HK-2 (cell line): ENCODE measurements around the gene PLXNA1.
A peak's percentile ranks its signal among the peaks of the same experiment; 100 is the strongest.

ENCODE experiments used
- DNase-seq: peaks from one replicate; pipeline ENCODE4 v3.0.0-alpha.2; 2018; ENCODE audit not compliant: unreplicated experiment

PLXNA1 gene

GRCh38 chr3:126982471-126983175 lies at the start of gene PLXNA1:
Gene PLXNA1, plus strand, starts transcription at chr3:126983115. Its CDS starts 5,479 bp downstream, at chr3:126988594.
- DNase-seq = peak; percentile 91

DNA sequence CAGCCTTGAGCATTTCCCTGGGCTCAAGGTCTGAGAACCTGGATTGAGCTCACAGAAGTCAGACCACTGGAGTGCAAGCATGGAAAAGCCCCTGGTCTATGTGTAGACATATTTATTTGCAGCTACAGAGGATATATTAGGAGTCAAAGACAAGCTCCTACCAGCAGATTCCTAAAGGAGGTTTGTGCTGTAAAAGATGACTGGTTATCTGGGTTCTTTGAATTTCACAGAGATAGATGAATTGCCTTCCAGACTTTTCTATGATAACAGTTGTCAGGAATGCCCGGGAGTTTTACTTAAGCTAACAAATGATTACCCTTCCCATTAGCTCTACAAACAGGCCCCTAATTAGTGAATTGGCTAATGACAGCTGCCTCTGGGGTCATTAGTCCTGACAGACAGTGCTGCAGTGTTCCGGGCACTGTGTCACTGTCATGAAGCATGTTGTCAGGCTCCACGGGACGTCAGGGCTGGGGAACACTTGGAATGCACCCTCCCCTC lies 48.8 kb upstream of the PLXNA1 start:
- no peak for DNase-seq

- DNase-seq = no peak
Observed at GRCh38 chr3:126934991-126935390, 47.9 kb upstream of the PLXNA1 start.

DNA sequence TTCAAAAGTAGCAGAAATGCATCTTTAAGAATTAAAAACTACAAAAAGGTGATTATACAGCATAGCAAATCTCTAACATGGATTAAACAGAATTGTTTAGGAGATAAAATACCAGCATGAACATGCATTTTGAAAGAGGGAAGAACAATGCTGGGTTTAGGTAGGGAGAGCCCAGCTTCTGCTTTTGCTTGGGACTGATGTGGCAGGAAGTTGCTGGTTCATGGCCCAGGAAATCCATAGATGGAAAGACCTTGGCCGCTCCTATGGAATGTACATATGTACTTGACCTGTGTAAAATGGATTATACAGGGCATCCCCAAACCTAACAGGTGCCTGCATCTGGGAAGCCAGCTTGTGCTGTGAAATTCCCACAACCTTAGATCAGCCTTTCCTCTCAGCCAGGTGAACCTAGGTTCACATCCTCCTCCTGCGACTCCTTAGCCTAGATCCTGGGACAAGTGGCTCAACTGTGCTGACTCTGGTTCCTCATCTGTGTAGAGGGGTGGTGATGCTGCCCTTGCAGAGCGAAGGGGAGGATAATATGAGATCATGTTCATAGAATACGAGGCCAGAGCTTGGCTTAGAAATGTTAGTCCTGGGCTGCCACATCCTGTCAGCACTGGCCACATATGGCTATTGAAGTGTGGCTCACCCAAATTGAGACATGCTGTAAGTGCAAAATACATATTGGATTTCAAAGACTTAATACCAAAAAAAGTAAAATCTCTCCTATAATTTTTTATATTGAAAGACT lies 47.0 kb upstream of the PLXNA1 start:
- no peak for DNase-seq

GRCh38 chr3:126936853-126937425 lies 46.0 kb upstream of the PLXNA1 start:
- DNase-seq = no peak

DNA sequence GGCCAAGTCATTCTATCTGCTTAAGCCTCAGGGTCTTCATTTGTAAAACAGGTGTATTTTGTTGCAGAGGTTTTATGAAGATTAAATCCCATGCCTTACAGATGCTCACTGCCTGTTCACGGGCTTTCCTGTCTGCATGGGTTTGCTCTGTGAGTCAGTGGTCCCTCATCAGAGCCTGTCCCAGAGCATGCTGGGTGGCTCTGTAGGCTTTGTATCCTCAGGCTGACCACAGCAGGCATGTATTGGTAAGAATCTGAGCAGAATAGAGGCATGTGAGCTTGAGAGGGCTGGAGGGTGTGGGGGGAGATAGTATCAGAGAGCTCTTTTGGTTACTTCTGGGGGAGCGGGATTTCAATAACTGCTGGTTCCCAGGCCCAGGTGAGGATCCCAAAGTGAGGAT lies 45.4 kb upstream of the PLXNA1 start:
- DNase-seq = no peak

DNA sequence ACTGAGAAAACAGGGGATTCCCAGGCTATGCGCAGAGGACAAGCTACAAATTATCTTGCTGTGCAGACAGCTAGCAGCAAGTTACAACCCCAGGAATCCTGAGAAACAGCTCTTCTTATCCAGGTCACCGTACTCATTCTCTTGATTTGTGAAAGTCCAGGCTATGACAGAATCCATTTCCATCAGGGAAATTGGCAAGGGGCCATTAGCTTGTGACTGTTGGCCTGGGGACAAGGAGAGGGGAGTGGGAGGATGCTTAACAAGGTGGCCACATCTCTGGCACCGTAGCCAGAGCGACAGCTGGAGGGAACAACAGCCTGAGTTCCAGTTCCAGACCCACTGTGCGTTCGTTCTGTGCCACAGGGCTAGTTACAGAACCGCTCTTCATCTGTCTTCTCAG lies 44.9 kb upstream of the PLXNA1 start:
- DNase-seq = no peak

GRCh38 chr3:126938520-126939337 lies 44.2 kb upstream of the PLXNA1 start:
- DNase-seq = no peak

GRCh38 chr3:126939338-126939718 lies 43.6 kb upstream of the PLXNA1 start:
- DNase-seq = no peak

DNA sequence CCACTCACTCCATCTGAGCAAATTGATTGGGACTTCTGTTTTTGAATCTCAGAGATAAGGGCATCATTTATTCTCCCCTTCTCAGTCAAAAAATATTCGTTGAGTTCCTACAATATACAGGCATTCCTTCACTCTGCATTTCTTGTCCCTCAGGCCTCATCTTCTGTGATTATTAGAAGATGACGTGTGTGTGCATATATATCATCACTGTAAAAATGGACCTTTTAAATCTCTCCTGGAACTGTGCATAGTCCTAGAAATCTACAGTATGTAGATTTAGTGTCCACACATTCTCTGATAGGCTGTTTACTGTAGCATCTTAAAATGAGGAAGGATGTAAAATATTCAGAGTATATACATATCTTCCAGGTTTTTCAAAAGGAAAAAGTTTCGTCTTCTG lies 43.2 kb upstream of the PLXNA1 start:
- DNase-seq = no peak

- peak; percentile 38 for DNase-seq
Observed at GRCh38 chr3:126941721-126942270, 41.1 kb upstream of the PLXNA1 start.

GRCh38 chr3:126944089-126944965 lies 38.6 kb upstream of the PLXNA1 start:
- no peak for DNase-seq

DNA sequence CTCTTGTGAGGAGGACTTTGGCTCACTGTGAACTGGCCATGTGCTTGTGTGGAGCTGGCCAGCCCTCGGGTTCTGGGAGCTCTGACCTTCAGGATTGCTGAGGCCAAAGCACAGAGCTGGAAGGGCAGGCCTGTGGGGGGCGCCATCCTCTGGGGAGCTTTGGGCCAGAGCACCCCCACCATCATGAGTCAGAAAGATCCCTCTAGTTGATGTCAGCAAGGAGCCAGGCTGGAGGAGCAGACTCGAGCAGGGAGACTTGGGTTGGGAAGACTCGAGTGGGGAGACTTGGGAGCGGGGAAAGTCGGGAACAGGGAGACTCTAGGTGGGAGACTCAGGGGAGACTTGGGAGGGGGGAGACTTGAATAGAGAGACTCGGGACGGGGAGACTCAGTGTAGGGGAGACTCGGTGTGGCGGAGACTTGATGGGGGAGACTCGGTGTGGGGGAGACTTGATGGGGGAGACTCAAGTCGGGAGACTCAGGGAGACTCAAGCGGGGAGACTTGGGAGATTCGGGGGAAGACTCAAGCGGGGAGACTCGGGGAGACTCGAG lies 37.7 kb upstream of the PLXNA1 start:
- DNase-seq = no peak

- no peak for DNase-seq
Observed at GRCh38 chr3:126945891-126946290, 37.0 kb upstream of the PLXNA1 start.

DNA sequence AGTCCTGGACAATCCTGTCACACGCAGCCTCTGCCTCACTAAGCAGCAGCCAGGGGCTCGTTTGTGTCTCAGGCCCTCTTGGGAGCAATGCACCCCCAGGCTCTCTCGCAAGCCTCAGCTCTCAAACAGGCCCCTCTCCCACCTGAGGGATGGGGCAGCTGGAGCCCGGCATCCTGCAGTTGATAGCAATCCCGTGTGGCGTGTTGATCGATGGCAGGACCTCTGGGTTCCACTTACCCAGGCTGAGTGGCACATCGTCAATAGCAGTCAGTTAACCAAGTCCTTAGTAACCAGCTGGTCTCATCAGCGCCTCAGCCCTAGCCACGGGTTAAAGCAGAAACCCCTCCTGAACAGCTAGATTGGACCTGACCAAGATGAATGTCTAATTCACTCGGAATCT lies 36.5 kb upstream of the PLXNA1 start:
- no peak for DNase-seq

DNA sequence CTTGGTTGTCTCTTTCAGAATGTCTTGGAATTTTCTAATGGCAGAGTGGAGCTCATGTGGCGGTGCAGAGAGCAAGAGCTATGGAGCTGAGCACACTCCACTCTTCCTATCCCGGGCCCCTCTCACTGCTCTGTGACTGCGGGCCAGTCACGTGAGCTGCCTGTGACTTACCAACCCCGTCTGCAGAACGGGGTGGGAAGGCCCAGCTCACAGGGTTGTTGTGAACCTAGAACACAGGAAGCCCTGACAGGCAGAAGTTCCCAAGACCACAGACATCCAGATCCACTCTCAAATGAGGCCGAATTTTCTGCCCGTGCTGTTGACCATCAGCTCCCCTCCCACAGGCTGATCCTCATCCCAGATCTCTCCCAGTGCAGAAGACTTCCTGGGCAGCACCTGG lies 35.5 kb upstream of the PLXNA1 start:
- no peak for DNase-seq

DNA sequence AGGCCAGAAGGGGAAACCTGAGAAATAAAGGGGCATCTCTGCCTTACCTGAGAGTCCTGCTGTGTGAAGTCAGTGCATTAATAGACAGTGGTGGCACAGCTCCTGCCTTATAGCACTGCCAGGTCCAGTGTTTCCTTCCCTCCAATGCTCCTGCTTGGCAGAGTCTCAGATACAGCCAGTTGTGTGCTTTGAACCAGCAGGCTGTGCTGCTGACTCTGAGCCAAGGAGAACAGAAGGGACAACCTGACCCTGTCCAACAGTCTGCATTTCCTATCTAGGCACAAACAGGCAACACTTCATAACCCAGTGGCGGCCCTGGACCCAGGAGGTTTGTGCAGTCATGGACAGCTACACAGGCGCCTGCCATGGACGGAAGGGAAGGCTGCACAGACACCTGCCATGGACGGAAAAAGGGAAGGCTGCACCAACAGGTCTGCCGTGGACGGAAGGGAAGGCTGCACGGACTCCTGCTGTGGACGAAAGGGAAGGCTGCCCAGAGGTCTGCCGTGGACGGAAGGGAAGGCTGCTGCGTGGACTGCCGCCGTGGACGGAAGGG lies 33.9 kb upstream of the PLXNA1 start:
- no peak for DNase-seq

GRCh38 chr3:126951561-126951960 lies 31.4 kb upstream of the PLXNA1 start:
- DNase-seq = no peak

DNA sequence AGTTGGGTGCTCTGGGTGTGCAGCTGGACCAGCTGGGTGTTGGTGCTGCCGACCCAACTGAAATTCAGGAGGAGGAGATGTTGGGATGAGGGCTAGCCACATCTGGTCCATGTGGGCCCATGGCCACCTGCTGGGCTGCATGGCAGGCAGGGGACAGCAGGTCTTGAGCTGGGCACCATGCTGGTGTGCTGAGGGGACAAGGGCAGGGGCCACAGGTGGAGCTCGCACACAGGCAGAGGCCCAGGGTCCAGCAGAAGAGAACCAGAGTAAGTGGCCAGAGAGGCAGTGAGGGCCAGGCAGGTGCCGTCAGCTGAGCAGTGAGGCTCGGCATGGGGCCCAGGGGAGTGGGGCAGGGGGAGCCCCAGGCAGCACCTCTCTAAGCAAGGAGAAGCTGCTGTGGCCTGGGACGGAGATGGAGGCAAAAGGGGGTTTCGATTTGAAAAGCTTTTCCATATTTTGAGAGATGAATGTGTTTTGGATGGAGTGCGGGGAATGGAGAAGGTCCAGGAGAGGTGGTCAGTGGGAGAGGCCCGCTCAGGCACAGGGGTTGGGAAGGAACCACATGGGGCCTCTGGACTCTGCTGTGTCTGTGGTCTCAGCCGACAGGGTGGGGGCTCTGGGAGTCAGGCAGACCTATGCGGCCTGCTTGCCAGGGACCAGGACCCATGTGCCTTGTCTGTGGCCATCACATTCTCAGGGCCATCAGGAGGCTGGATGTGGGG lies 30.5 kb upstream of the PLXNA1 start:
- DNase-seq = no peak
